Measurements from ENCODE around the gene ZNF483. TPM values are rescaled to one million over a fixed set of nuclear protein-coding genes. Genes with fewer than 3 reads are reported as not detected.

ZNF483 gene
- total and polyA plus RNA-seq, 4 donors: 0.03 to 2.5 (median 0.65) TPM

- no peak for TF ChIP-seq ZBTB33 (IDR thresholded peaks at IDR 0.05)
- Histone ChIP-seq H3K27me3 (ENCODE audit: control insufficient read depth in 4 of 4, insufficient read depth in 4 of 4, low read length in 3 of 4) (no peaks in the 10 kb centered on the region), H3K9ac (ENCODE audit: low read depth in 1 of 2, low read length in 2 of 2) (no peak overlapping the region), H3K27ac (ENCODE audit: low read depth in 1 of 2, low read length in 2 of 2) (no peak overlapping the region), H3K4me1 (ENCODE audit: control insufficient read depth in 4 of 4, insufficient read depth in 4 of 4, low read length in 3 of 4) (peaks cover 11 to 27% (median 22%) of the 10 kb centered on the region in 4 donors), H3K36me3 (ENCODE audit: control insufficient read depth in 4 of 4, insufficient read depth in 3 of 4, low read depth in 1 of 4, low read length in 3 of 4) (no peaks in the 10 kb centered on the region), H3K9me3 (ENCODE audit: control insufficient read depth in 4 of 4, low read length in 3 of 4) (no peaks in the 10 kb centered on the region), H3K4me3 (ENCODE audit: low read depth in 1 of 3, low read length in 3 of 3) (no peak overlapping the region)
- WGBS: 90% methylated on average over 3 of the region's 3 CpGs
- DNase-seq (ENCODE audit: low spot score): no peak
Measured at GRCh38 chr9:111477677-111478076, 47.3 kb upstream of the ZNF483 start.

GRCh38 chr9:111481885-111482636 is 42.9 kb upstream of the ZNF483 start:
- H3K9me3 ChIP-seq (ENCODE audit: control insufficient read depth in 4 of 4, low read length in 3 of 4): no peaks in the 10 kb centered on the region
- peak overlapping the region; percentile 91 to 99 (median 99) for H3K4me3 ChIP-seq (ENCODE audit: low read depth in 1 of 3, low read length in 3 of 3)
- TF ChIP-seq YY1 (IDR thresholded peaks at IDR 0.05) (peak; percentile 16), RXRA (IDR thresholded peaks at IDR 0.05) (peak in 1 of 2 donors; percentile 23), HNF4A (conservative IDR thresholded peaks at IDR 0.05) (no peak)
- 24% methylated on average over 13 of the region's 13 CpGs for WGBS
- peak overlapping the region; percentile 94 to 98 for H3K27ac ChIP-seq (ENCODE audit: low read depth in 1 of 2, low read length in 2 of 2)
- no peaks in the 10 kb centered on the region for H3K36me3 ChIP-seq (ENCODE audit: control insufficient read depth in 4 of 4, insufficient read depth in 3 of 4, low read depth in 1 of 4, low read length in 3 of 4)
- H3K4me1 ChIP-seq (ENCODE audit: control insufficient read depth in 4 of 4, insufficient read depth in 4 of 4, low read length in 3 of 4): peaks cover 0 to 14% (median 10%) of the 10 kb centered on the region in 4 donors
- H3K27me3 ChIP-seq (ENCODE audit: control insufficient read depth in 4 of 4, insufficient read depth in 4 of 4, low read length in 3 of 4): no peaks in the 10 kb centered on the region
- no peak for DNase-seq (ENCODE audit: low spot score)
- H3K9ac ChIP-seq (ENCODE audit: low read depth in 1 of 2, low read length in 2 of 2): peak overlapping the region; percentile 72

- Histone ChIP-seq H3K27ac (ENCODE audit: low read depth in 1 of 2, low read length in 2 of 2) (peak overlapping the region; percentile 94 to 98), H3K9ac (ENCODE audit: low read depth in 1 of 2, low read length in 2 of 2) (peak overlapping the region; percentile 72 to 87), H3K9me3 (ENCODE audit: control insufficient read depth in 4 of 4, low read length in 3 of 4) (no peaks in the 10 kb centered on the region), H3K4me1 (ENCODE audit: control insufficient read depth in 4 of 4, insufficient read depth in 4 of 4, low read length in 3 of 4) (peaks cover 0 to 10% (median 7%) of the 10 kb centered on the region in 4 donors), H3K27me3 (ENCODE audit: control insufficient read depth in 4 of 4, insufficient read depth in 4 of 4, low read length in 3 of 4) (no peaks in the 10 kb centered on the region), H3K4me3 (ENCODE audit: low read depth in 1 of 3, low read length in 3 of 3) (peak overlapping the region; percentile 91 to 99 (median 99)), H3K36me3 (ENCODE audit: control insufficient read depth in 4 of 4, insufficient read depth in 3 of 4, low read depth in 1 of 4, low read length in 3 of 4) (no peaks in the 10 kb centered on the region)
- DNase-seq (ENCODE audit: low spot score): peak; percentile 77
- under 1% methylated on average over 76 of the region's 76 CpGs for WGBS
- TF ChIP-seq HNF4G (IDR thresholded peaks at IDR 0.05) (no peak), EGR1 (IDR thresholded peaks at IDR 0.05; ENCODE audit: low read depth in 2 of 2) (no peak), RAD21 (IDR thresholded peaks at IDR 0.05) (no peak), NR2F2 (IDR thresholded peaks at IDR 0.05) (peak; percentile 52), JUND (IDR thresholded peaks at IDR 0.05) (no peak), SP1 (IDR thresholded peaks at IDR 0.05) (no peak), ZBTB33 (IDR thresholded peaks at IDR 0.05) (no peak), GABPA (IDR thresholded peaks at IDR 0.05 in 1 of 2, conservative IDR thresholded peaks at IDR 0.05 in 1 of 2) (no peak), ATF3 (IDR thresholded peaks at IDR 0.05) (no peak), RXRA (IDR thresholded peaks at IDR 0.05) (peak in 1 of 2 donors; percentile 37), REST (IDR thresholded peaks at IDR 0.05) (no peak), CTCF (IDR thresholded peaks at IDR 0.05; ENCODE audit: low read depth, low read length, missing input control) (no peak), FOXA1 (IDR thresholded peaks at IDR 0.05) (no peak), HNF4A (conservative IDR thresholded peaks at IDR 0.05) (peak in 1 of 2 donors; percentile 12)
Measured at GRCh38 chr9:111482694-111483438, 42.1 kb upstream of the ZNF483 start.
